Trophoblast cell (in vitro differentiated cells and primary cell): ENCODE results near the gene PDE6G.

Experiments used
- DNase-seq, 2 donors: peaks; one replicate each; pipeline ENCODE4 v3.0.0-alpha.2; 2016
- H2AFZ ChIP-seq: 2 replicates; pipeline ENCODE4 v1.6.1; 2013; ENCODE audit warnings: low read length, moderate library complexity, mild to moderate bottlenecking; ENCODE audit not compliant: insufficient read depth, poor library complexity
- H2AK5ac ChIP-seq: 2 replicates; pipeline ENCODE4 v1.6.1; 2013; ENCODE audit warnings: mild to moderate bottlenecking, low read length
- H2BK120ac ChIP-seq: 2 replicates; pipeline ENCODE4 v1.6.1; 2013; ENCODE audit warnings: low read length, mild to moderate bottlenecking, moderate library complexity; ENCODE audit not compliant: insufficient read depth, poor library complexity
- H2BK12ac ChIP-seq: 2 replicates; pipeline ENCODE4 v1.6.1; 2013; ENCODE audit warnings: mild to moderate bottlenecking, low read length, moderate library complexity
- H2BK5ac ChIP-seq: 2 replicates; pipeline ENCODE4 v1.6.1; 2013; ENCODE audit warnings: low read length, low read depth, moderate library complexity, mild to moderate bottlenecking; ENCODE audit not compliant: poor library complexity
- H3K14ac ChIP-seq: 2 replicates; pipeline ENCODE4 v1.6.1; 2013; ENCODE audit warnings: mild to moderate bottlenecking, low read length
- H3K18ac ChIP-seq: 2 replicates; pipeline ENCODE4 v1.6.1; 2013; ENCODE audit warnings: mild to moderate bottlenecking, low read length
- H3K23ac ChIP-seq: 2 replicates; pipeline ENCODE4 v1.6.1; 2013; ENCODE audit warnings: low read length
- H3K27ac ChIP-seq: 2 replicates; pipeline ENCODE4 v1.5.1; 2013; ENCODE audit warnings: low read depth, mild to moderate bottlenecking, inconsistent platforms, low read length, moderate library complexity
- H3K27me3 ChIP-seq: 2 replicates; pipeline ENCODE4 v1.6.1; 2013; ENCODE audit warnings: inconsistent platforms, mild to moderate bottlenecking, low read length, moderate library complexity; ENCODE audit not compliant: insufficient read depth
- H3K36me3 ChIP-seq, 2 experiments: 1 replicate in 1 of 2; 2 replicates in 1 of 2; pipeline ENCODE4 v1.6.1; 2013; ENCODE audit warnings: low read length in 2 of 2, mild to moderate bottlenecking in 2 of 2, moderate library complexity in 1 of 2; ENCODE audit not compliant: insufficient read depth in 2 of 2, control insufficient read depth in 1 of 2
- H3K4ac ChIP-seq: 2 replicates; pipeline ENCODE4 v1.6.1; 2013; ENCODE audit warnings: low read depth, mild to moderate bottlenecking, low read length, moderate library complexity
- H3K4me1 ChIP-seq, 2 experiments: 1 replicate in 1 of 2; 2 replicates in 1 of 2; pipeline ENCODE4 v1.6.1; 2013; ENCODE audit warnings: low read length in 2 of 2, mild to moderate bottlenecking in 2 of 2, moderate library complexity in 1 of 2; ENCODE audit not compliant: insufficient read depth in 2 of 2, control insufficient read depth in 1 of 2
- H3K4me2 ChIP-seq: 2 replicates; pipeline ENCODE4 v1.6.1; 2013; ENCODE audit warnings: inconsistent platforms, mild to moderate bottlenecking, low read length, moderate library complexity
- H3K4me3 ChIP-seq: 2 replicates; pipeline ENCODE4 v1.5.1; 2013; ENCODE audit warnings: mild to moderate bottlenecking, low read depth, low read length, inconsistent platforms
- H3K79me1 ChIP-seq: one replicate; pipeline ENCODE4 v1.6.1; 2013; ENCODE audit warnings: low read length
- H3K79me2 ChIP-seq: 2 replicates; pipeline ENCODE4 v1.6.1; 2013; ENCODE audit warnings: low read length, mild to moderate bottlenecking; ENCODE audit not compliant: control insufficient read depth, insufficient read depth, poor library complexity
- H3K9ac ChIP-seq: 2 replicates; pipeline ENCODE4 v1.6.1; 2013; ENCODE audit warnings: mild to moderate bottlenecking, low read length
- H3K9me3 ChIP-seq: 2 replicates; pipeline ENCODE4 v1.6.1; 2013; ENCODE audit warnings: low read depth, mild to moderate bottlenecking, control low read depth, inconsistent platforms, low read length; ENCODE audit not compliant: insufficient read depth
- H4K12ac ChIP-seq: 2 replicates; pipeline ENCODE4 v1.6.1; 2013; ENCODE audit warnings: low read depth, mild to moderate bottlenecking, low read length, moderate library complexity
- H4K8ac ChIP-seq: 2 replicates; pipeline ENCODE4 v1.6.1; 2013; ENCODE audit warnings: low read depth, mild to moderate bottlenecking, low read length, moderate library complexity
- H4K91ac ChIP-seq: one replicate; pipeline ENCODE4 v1.6.1; 2013; ENCODE audit warnings: low read depth, mild to moderate bottlenecking, low read length, moderate library complexity
- WGBS: extraction: QIAGEN DNeasy Blood & Tissue Kit; methylation state at CpG from one replicate; pipeline ENCODE4 v1.1.7; 2013; ENCODE audit warnings: missing lambda C conversion rate; ENCODE audit not compliant: insufficient read length, insufficient coverage; ENCODE audit errors: extremely low coverage; 5-methylcytosine and 5-hydroxymethylcytosine counted together

The PDE6G gene

GRCh38 chr17:81697261-81698044, 41.1 kb upstream of the PDE6G start:
- DNase-seq: no peak

GRCh38 chr17:81696218-81696941, 40.0 kb upstream of the PDE6G start:
- H3K36me3 ChIP-seq: peaks cover 83 to 89% of the 10 kb centered on the region in 2 experiments
- no peak overlapping the region for H3K4me2 ChIP-seq
- no peaks in the 10 kb centered on the region for H3K79me1 ChIP-seq
- no peak overlapping the region for H3K18ac ChIP-seq
- no peak for DNase-seq
- H3K4me1 ChIP-seq: peaks cover 0 to under 1% of the 10 kb centered on the region in 2 experiments
- no peaks in the 10 kb centered on the region for H3K9me3 ChIP-seq
- H3K4me3 ChIP-seq: no peak overlapping the region
- H3K14ac ChIP-seq: no peak overlapping the region
- no peak overlapping the region for H4K8ac ChIP-seq
- no peak overlapping the region for H2AFZ ChIP-seq
- no peak overlapping the region for H2BK5ac ChIP-seq
- no peak overlapping the region for H4K12ac ChIP-seq
- no peaks in the 10 kb centered on the region for H3K79me2 ChIP-seq
- H2BK120ac ChIP-seq: no peak overlapping the region
- no peak overlapping the region for H3K23ac ChIP-seq
- no peak overlapping the region for H3K27ac ChIP-seq
- H3K27me3 ChIP-seq: no peaks in the 10 kb centered on the region
- H3K4ac ChIP-seq: no peak overlapping the region
- no peak overlapping the region for H2BK12ac ChIP-seq
- H4K91ac ChIP-seq: no peak overlapping the region
- no CpG with 5 or more reads among the region's 40 CpGs for WGBS
- no peak overlapping the region for H3K9ac ChIP-seq
- no peak overlapping the region for H2AK5ac ChIP-seq

More at GRCh38 chr17:81697261-81698044, 41.1 kb upstream of the PDE6G start:
- Histone ChIP-seq H2AFZ (no peak overlapping the region), H3K9ac (no peak overlapping the region), H3K23ac (no peak overlapping the region), H2BK5ac (no peak overlapping the region), H3K4me1 (peaks cover 7 to 9% of the 10 kb centered on the region in 2 experiments), H3K4ac (no peak overlapping the region), H4K8ac (no peak overlapping the region), H3K27me3 (no peaks in the 10 kb centered on the region), H3K9me3 (no peaks in the 10 kb centered on the region), H3K4me2 (no peak overlapping the region), H3K14ac (no peak overlapping the region), H3K79me1 (peaks cover under 1% of the 10 kb centered on the region), H4K12ac (no peak overlapping the region), H2BK120ac (no peak overlapping the region), H2BK12ac (no peak overlapping the region), H2AK5ac (no peak overlapping the region), H3K4me3 (no peak overlapping the region), H3K27ac (no peak overlapping the region), H3K18ac (no peak overlapping the region), H4K91ac (no peak overlapping the region), H3K36me3 (peaks cover 79 to 84% of the 10 kb centered on the region in 2 experiments), H3K79me2 (peaks cover 4% of the 10 kb centered on the region)
- WGBS: no CpG with 5 or more reads among the region's 25 CpGs

GRCh38 chr17:81695801-81696200, 39.5 kb upstream of the PDE6G start:
- H2BK120ac ChIP-seq: no peak overlapping the region
- no CpG with 5 or more reads among the region's 22 CpGs for WGBS
- no peaks in the 10 kb centered on the region for H3K9me3 ChIP-seq
- no peaks in the 10 kb centered on the region for H3K79me2 ChIP-seq
- no peaks in the 10 kb centered on the region for H3K4me1 ChIP-seq
- H2BK5ac ChIP-seq: no peak overlapping the region
- no peak overlapping the region for H4K8ac ChIP-seq
- H4K12ac ChIP-seq: no peak overlapping the region
- no peak overlapping the region for H3K23ac ChIP-seq
- H2BK12ac ChIP-seq: no peak overlapping the region
- peak; percentile 67 to 79 for DNase-seq
- no peak overlapping the region for H4K91ac ChIP-seq
- H3K18ac ChIP-seq: no peak overlapping the region
- H3K36me3 ChIP-seq: peaks cover 83 to 89% of the 10 kb centered on the region in 2 experiments
- no peaks in the 10 kb centered on the region for H3K27me3 ChIP-seq
- no peak overlapping the region for H3K4ac ChIP-seq
- no peak overlapping the region for H2AK5ac ChIP-seq
- H2AFZ ChIP-seq: no peak overlapping the region
- no peak overlapping the region for H3K14ac ChIP-seq
- no peak overlapping the region for H3K27ac ChIP-seq
- no peak overlapping the region for H3K4me2 ChIP-seq
- no peak overlapping the region for H3K9ac ChIP-seq
- H3K79me1 ChIP-seq: no peaks in the 10 kb centered on the region
- H3K4me3 ChIP-seq: no peak overlapping the region

- Histone ChIP-seq H3K18ac (no peak overlapping the region), H3K23ac (no peak overlapping the region), H3K4me2 (no peak overlapping the region), H2BK12ac (no peak overlapping the region), H3K27me3 (no peaks in the 10 kb centered on the region), H3K36me3 (peaks cover 83 to 90% of the 10 kb centered on the region in 2 experiments), H2AFZ (no peak overlapping the region), H4K8ac (no peak overlapping the region), H2BK5ac (no peak overlapping the region), H2BK120ac (no peak overlapping the region), H3K4me3 (no peak overlapping the region), H3K79me1 (no peaks in the 10 kb centered on the region), H3K4me1 (no peaks in the 10 kb centered on the region), H3K4ac (no peak overlapping the region), H4K12ac (no peak overlapping the region), H3K9me3 (no peaks in the 10 kb centered on the region), H2AK5ac (no peak overlapping the region), H3K9ac (no peak overlapping the region), H4K91ac (no peak overlapping the region), H3K14ac (no peak overlapping the region), H3K27ac (no peak overlapping the region), H3K79me2 (no peaks in the 10 kb centered on the region)
- no CpG with 5 or more reads among the region's 6 CpGs for WGBS
- no peak for DNase-seq
Measured at GRCh38 chr17:81695211-81695610, 38.9 kb upstream of the PDE6G start.
